Type B pancreatic cell (in vitro differentiated cells): ENCODE measurements around the gene PPBP. TPM values are rescaled to one million over a fixed set of nuclear protein-coding genes. Genes with fewer than 3 reads are reported as not detected.

Source experiments
- DNase-seq: peaks from one replicate; pipeline ENCODE4 v3.0.0; 2021; ENCODE audit warnings: mixed read lengths; ENCODE audit not compliant: unreplicated experiment; ENCODE audit errors: extremely low spot score
- H3K27ac Mint-ChIP-seq: 2 replicates; pipeline ENCODE4 v1.8.0; 2021; ENCODE audit warnings: mild to moderate bottlenecking, mixed read lengths
- H3K27me3 Mint-ChIP-seq: 2 replicates; pipeline ENCODE4 v1.8.0; 2021; ENCODE audit warnings: mixed read lengths
- H3K36me3 Mint-ChIP-seq: 2 replicates; pipeline ENCODE4 v1.8.0; 2021; ENCODE audit warnings: mixed read lengths
- H3K4me1 Mint-ChIP-seq: one replicate; pipeline ENCODE4 v1.8.0; 2021; ENCODE audit warnings: mixed read lengths; ENCODE audit not compliant: unreplicated experiment
- H3K4me3 Mint-ChIP-seq: 2 replicates; pipeline ENCODE4 v1.8.0; 2021; ENCODE audit warnings: mild to moderate bottlenecking, mixed read lengths
- H3K9me3 Mint-ChIP-seq: 2 replicates; pipeline ENCODE4 v1.8.0; 2021; ENCODE audit warnings: mixed read lengths
- CTCF ChIP-seq: fragments of 200-600 bp; sonication (generic); conservative IDR thresholded peaks from 2 replicates; pipeline ENCODE4 v1.5.0; 2021; ENCODE audit warnings: antibody characterized with exemption, mild to moderate bottlenecking
- long read RNA-seq: library from polyadenylated mRNA; unstranded; transcript quantifications from one replicate; pipeline ENCODE4 v2.0.0, GENCODE V29; 2020
- total RNA-seq: library from RNA; stranded (reverse); gene quantifications from 2 replicates; pipeline ENCODE4 v1.2.1, GENCODE V29; 2021; ENCODE audit warnings: low replicate concordance

PPBP gene
- total RNA-seq: 0.60 TPM in 1 of 2 replicates, not detected in the other
- long read RNA-seq: 0 reads

- H3K27ac Mint-ChIP-seq: no peak within 1 kb of the TSS
- no peak within 1 kb of the TSS for H3K4me3 Mint-ChIP-seq
- H3K36me3 Mint-ChIP-seq: no peaks in the 10 kb centered on the region
- peaks cover 30% of the 10 kb centered on the region for H3K27me3 Mint-ChIP-seq
- no peaks in the 10 kb centered on the region for H3K4me1 Mint-ChIP-seq
- no peaks in the 10 kb centered on the region for H3K9me3 Mint-ChIP-seq
- no peak for TF ChIP-seq CTCF
- DNase-seq: no peak
Observed at GRCh38 chr4:73988061-73988460, at the start of gene PPBP. TSS of gene PPBP (minus strand) at chr4:73988190. CDS start at chr4:73988103, 87 bp downstream.

GRCh38 chr4:74037076-74037955 lies 49.3 kb upstream of the PPBP start:
- no peak for TF ChIP-seq CTCF
- Mint-ChIP-seq H3K36me3 (no peaks in the 10 kb centered on the region), H3K9me3 (no peaks in the 10 kb centered on the region), H3K27me3 (peaks cover 66% of the 10 kb centered on the region), H3K4me1 (peaks cover 13% of the 10 kb centered on the region), H3K4me3 (peak overlapping the region; percentile 93), H3K27ac (peak overlapping the region; percentile 72)
- no peak for DNase-seq

GRCh38 chr4:74033739-74034138 lies 45.7 kb upstream of the PPBP start:
- no peak for TF ChIP-seq CTCF
- no peak overlapping the region for H3K4me3 Mint-ChIP-seq
- peaks cover 9% of the 10 kb centered on the region for H3K4me1 Mint-ChIP-seq
- H3K27ac Mint-ChIP-seq: no peak overlapping the region
- DNase-seq: no peak
- peaks cover 33% of the 10 kb centered on the region for H3K27me3 Mint-ChIP-seq
- no peaks in the 10 kb centered on the region for H3K36me3 Mint-ChIP-seq
- no peaks in the 10 kb centered on the region for H3K9me3 Mint-ChIP-seq

GRCh38 chr4:74032064-74032463 lies 44.1 kb upstream of the PPBP start:
- no peak for TF ChIP-seq CTCF
- no peak overlapping the region for H3K27ac Mint-ChIP-seq
- H3K4me1 Mint-ChIP-seq: no peaks in the 10 kb centered on the region

GRCh38 chr4:74031576-74031975 lies 43.6 kb upstream of the PPBP start:
- Mint-ChIP-seq H3K36me3 (no peaks in the 10 kb centered on the region), H3K27me3 (peaks cover 18% of the 10 kb centered on the region), H3K27ac (no peak overlapping the region), H3K4me3 (no peak overlapping the region), H3K4me1 (no peaks in the 10 kb centered on the region), H3K9me3 (no peaks in the 10 kb centered on the region)
- DNase-seq: no peak
- no peak for TF ChIP-seq CTCF

More at GRCh38 chr4:74032064-74032463, 44.1 kb upstream of the PPBP start:
- DNase-seq: no peak
- H3K27me3 Mint-ChIP-seq: peaks cover 22% of the 10 kb centered on the region
- no peak overlapping the region for H3K4me3 Mint-ChIP-seq
- no peaks in the 10 kb centered on the region for H3K36me3 Mint-ChIP-seq
- H3K9me3 Mint-ChIP-seq: no peaks in the 10 kb centered on the region
